ENCODE data around the gene TUBGCP2. TPM values are rescaled to one million over a fixed set of nuclear protein-coding genes. Genes with fewer than 3 reads are reported as not detected.

Gene TUBGCP2
- total RNA-seq, 1 donor from 2014 or later = 53.2 TPM

DNA sequence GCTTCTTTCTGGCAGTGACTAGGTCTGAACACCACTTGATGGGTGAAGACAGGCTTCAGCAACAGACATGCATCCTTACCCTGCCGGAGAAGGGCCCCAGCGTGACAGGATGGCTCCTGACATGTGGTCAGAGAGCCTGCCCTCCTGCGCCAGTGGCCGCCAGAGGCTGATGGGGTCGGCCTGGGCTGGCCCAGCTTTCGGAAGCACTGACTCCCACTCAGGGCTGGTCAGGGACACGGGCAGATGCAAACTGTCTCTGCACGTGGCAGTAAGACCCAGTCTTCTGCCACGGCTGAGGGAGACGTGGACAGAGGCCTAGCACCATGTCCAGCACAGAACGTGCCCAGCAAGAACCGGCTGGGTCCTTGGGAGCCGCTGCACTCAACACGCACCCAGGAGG lies 10.2 kb downstream of the TUBGCP2 start:
- H3K4me3 Mint-ChIP-seq (ENCODE audit: unreplicated experiment) = no peak overlapping the region
- peaks cover 43% of the 10 kb centered on the region for H3K36me3 Mint-ChIP-seq (ENCODE audit: low read depth)
- no peak for TF ChIP-seq CTCF (IDR thresholded peaks at IDR 0.05)
- no peaks in the 10 kb centered on the region for H3K27me3 Mint-ChIP-seq (ENCODE audit: low read depth)
- no peak for DNase-seq (ENCODE audit: low spot score)
- H3K9me3 Mint-ChIP-seq (ENCODE audit: low read depth) = no peaks in the 10 kb centered on the region
- H3K27ac Mint-ChIP-seq (ENCODE audit: unreplicated experiment) = no peak overlapping the region
- no peaks in the 10 kb centered on the region for H3K4me1 Mint-ChIP-seq (ENCODE audit: low read depth)

DNA sequence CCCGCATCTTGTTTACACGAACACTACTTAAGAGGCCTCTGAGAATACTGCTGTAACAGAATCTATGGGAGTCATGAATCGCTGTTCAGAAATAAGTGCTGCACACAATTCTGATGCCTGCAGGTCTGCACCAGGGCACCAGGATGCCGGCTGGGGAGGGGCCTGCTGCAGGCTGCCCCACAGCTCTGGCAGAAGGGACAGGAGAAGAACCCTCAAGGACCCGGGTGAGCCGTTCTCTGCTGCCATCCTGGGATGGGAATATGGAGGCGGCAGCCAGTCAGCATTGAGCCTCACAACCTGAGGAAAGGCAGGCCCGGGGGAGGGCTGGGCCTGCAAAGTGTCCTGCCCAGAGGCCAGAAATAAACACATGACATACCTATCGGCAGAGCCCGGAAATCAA lies 11.2 kb downstream of the TUBGCP2 start:
- Mint-ChIP-seq H3K27me3 (ENCODE audit: low read depth) (no peaks in the 10 kb centered on the region), H3K4me3 (ENCODE audit: unreplicated experiment) (no peak overlapping the region), H3K4me1 (ENCODE audit: low read depth) (no peaks in the 10 kb centered on the region), H3K9me3 (ENCODE audit: low read depth) (no peaks in the 10 kb centered on the region), H3K27ac (ENCODE audit: unreplicated experiment) (no peak overlapping the region), H3K36me3 (ENCODE audit: low read depth) (peaks cover 40% of the 10 kb centered on the region)
- no peak for DNase-seq (ENCODE audit: low spot score)
- TF ChIP-seq CTCF (IDR thresholded peaks at IDR 0.05) = no peak

GRCh38 chr10:133295426-133296320 lies 13.0 kb downstream of the TUBGCP2 start:
- DNase-seq (ENCODE audit: low spot score) = no peak
- Mint-ChIP-seq H3K4me3 (ENCODE audit: unreplicated experiment) (no peak overlapping the region), H3K27ac (ENCODE audit: unreplicated experiment) (no peak overlapping the region), H3K4me1 (ENCODE audit: low read depth) (no peaks in the 10 kb centered on the region), H3K9me3 (ENCODE audit: low read depth) (no peaks in the 10 kb centered on the region), H3K36me3 (ENCODE audit: low read depth) (peaks cover 40% of the 10 kb centered on the region), H3K27me3 (ENCODE audit: low read depth) (no peaks in the 10 kb centered on the region)
- no peak for TF ChIP-seq CTCF (IDR thresholded peaks at IDR 0.05)

GRCh38 chr10:133294189-133294588 lies 14.5 kb downstream of the TUBGCP2 start:
- Mint-ChIP-seq H3K27ac (ENCODE audit: unreplicated experiment) (no peak overlapping the region), H3K4me1 (ENCODE audit: low read depth) (no peaks in the 10 kb centered on the region), H3K27me3 (ENCODE audit: low read depth) (no peaks in the 10 kb centered on the region), H3K9me3 (ENCODE audit: low read depth) (no peaks in the 10 kb centered on the region), H3K36me3 (ENCODE audit: low read depth) (peaks cover 37% of the 10 kb centered on the region), H3K4me3 (ENCODE audit: unreplicated experiment) (no peak overlapping the region)
- no peak for TF ChIP-seq CTCF (IDR thresholded peaks at IDR 0.05)
- no peak for DNase-seq (ENCODE audit: low spot score)

DNA sequence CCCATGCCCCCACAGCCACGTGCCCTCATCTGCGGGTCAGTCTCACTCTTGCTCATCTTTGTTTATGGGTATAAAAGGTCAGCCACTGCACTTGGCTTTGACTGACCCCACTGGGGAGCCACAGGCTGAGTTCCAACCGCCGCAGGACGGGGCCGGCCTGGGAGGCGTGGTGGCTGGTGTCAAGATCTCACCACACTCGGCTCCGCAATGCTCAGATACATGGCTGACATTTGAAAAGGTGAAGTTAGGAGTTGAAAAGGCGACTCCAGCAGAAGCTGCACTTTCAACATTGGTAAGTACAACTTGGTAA lies 14.9 kb downstream of the TUBGCP2 start:
- no peak overlapping the region for H3K27ac Mint-ChIP-seq (ENCODE audit: unreplicated experiment)
- H3K9me3 Mint-ChIP-seq (ENCODE audit: low read depth) = no peaks in the 10 kb centered on the region
- H3K4me1 Mint-ChIP-seq (ENCODE audit: low read depth) = no peaks in the 10 kb centered on the region
- no peak overlapping the region for H3K4me3 Mint-ChIP-seq (ENCODE audit: unreplicated experiment)
- peaks cover 37% of the 10 kb centered on the region for H3K36me3 Mint-ChIP-seq (ENCODE audit: low read depth)
- no peaks in the 10 kb centered on the region for H3K27me3 Mint-ChIP-seq (ENCODE audit: low read depth)
- TF ChIP-seq CTCF (IDR thresholded peaks at IDR 0.05) = no peak
- no peak for DNase-seq (ENCODE audit: low spot score)

All from chondrocyte (in vitro differentiated cells).